ENCODE results near the gene VPS52.

- TF ChIP-seq FOXM1 (IDR thresholded peaks at IDR 0.05; ENCODE audit: borderline replicate concordance, low read depth) (no peak), EP300 (IDR thresholded peaks at IDR 0.05; ENCODE audit: borderline replicate concordance) (no peak)
Measured at GRCh38 chr6:33202799-33203198, 68.9 kb downstream of the VPS52 start.

Measured in Ishikawa (cell line).